ENCODE data around the gene LDLRAD4. TPM values are rescaled to one million over a fixed set of nuclear protein-coding genes. Genes with fewer than 3 reads are reported as not detected.

Gene LDLRAD4
- total RNA-seq, 1 experiment from 2014 or later: not detected

- no peak overlapping the region for H3K9ac ChIP-seq (ENCODE audit: low read length)
- ChIA-PET POLR2A (ENCODE audit: unreplicated experiment) (no interaction called here), CTCF (no interaction called here)
- no peaks in the 10 kb centered on the region for H3K4me1 ChIP-seq (ENCODE audit: insufficient read depth, low read length)
- H4K20me1 ChIP-seq (ENCODE audit: low read length): no peaks in the 10 kb centered on the region
- no peaks in the 10 kb centered on the region for H3K9me2 ChIP-seq (replicated peaks; ENCODE audit: low read length)
- intact Hi-C loops (cut with micrococcal nuclease): no loop called here
- no TSS peak for BruUV-seq (replicated peaks)
- no peaks in the 10 kb centered on the region for H3K9me3 ChIP-seq (ENCODE audit: low read length)
- H3K4me2 ChIP-seq (ENCODE audit: low read length): no peak overlapping the region
- no peak for TF ChIP-seq EZH2 (IDR thresholded peaks at IDR 0.05; ENCODE audit: low read length, unreplicated experiment)
- TF ChIP-seq CTCF (conservative IDR thresholded peaks at IDR 0.05; ENCODE audit: low read depth, low read length): no peak
- no peak for TF ChIP-seq EZH2phosphoT487 (IDR thresholded peaks at IDR 0.05; ENCODE audit: borderline replicate concordance, low read length)
- H3K4me3 ChIP-seq (ENCODE audit: low read length): no peak overlapping the region
- DNase-seq: peak; percentile 20
- H3F3A ChIP-seq (ENCODE audit: low read length, unreplicated experiment): no peaks in the 10 kb centered on the region
- no peak for ATAC-seq
- no peaks in the 10 kb centered on the region for H3K36me3 ChIP-seq (ENCODE audit: low read depth, low read length)
- H2AFZ ChIP-seq (ENCODE audit: low read length): no peak overlapping the region
- peaks cover 76% of the 10 kb centered on the region for H3K27me3 ChIP-seq (ENCODE audit: low read length)
- H3K27ac ChIP-seq (ENCODE audit: low read length): no peak overlapping the region
- no peaks in the 10 kb centered on the region for H3K79me2 ChIP-seq (ENCODE audit: low read length)
Measured at GRCh38 chr18:13235421-13235831, 16.9 kb downstream of the LDLRAD4 start.

- ChIA-PET CTCF (no interaction called here), POLR2A (ENCODE audit: unreplicated experiment) (no interaction called here)
- no peak for TF ChIP-seq EZH2phosphoT487 (IDR thresholded peaks at IDR 0.05; ENCODE audit: borderline replicate concordance, low read length)
- no peak for TF ChIP-seq CTCF (conservative IDR thresholded peaks at IDR 0.05; ENCODE audit: low read depth, low read length)
- TF ChIP-seq EZH2 (IDR thresholded peaks at IDR 0.05; ENCODE audit: low read length, unreplicated experiment): no peak
- BruUV-seq (replicated peaks): no TSS peak
- no peaks in the 10 kb centered on the region for H3F3A ChIP-seq (ENCODE audit: low read length, unreplicated experiment)
- DNase-seq (no peak), ATAC-seq (no peak)
- H3K27ac ChIP-seq (ENCODE audit: low read length): no peak overlapping the region
- no peaks in the 10 kb centered on the region for H3K4me1 ChIP-seq (ENCODE audit: insufficient read depth, low read length)
- H3K9me3 ChIP-seq (ENCODE audit: low read length): no peaks in the 10 kb centered on the region
- H3K79me2 ChIP-seq (ENCODE audit: low read length): no peaks in the 10 kb centered on the region
- H3K9me2 ChIP-seq (replicated peaks; ENCODE audit: low read length): no peaks in the 10 kb centered on the region
- H2AFZ ChIP-seq (ENCODE audit: low read length): no peak overlapping the region
- no peak overlapping the region for H3K9ac ChIP-seq (ENCODE audit: low read length)
- no peak overlapping the region for H3K4me3 ChIP-seq (ENCODE audit: low read length)
- H4K20me1 ChIP-seq (ENCODE audit: low read length): no peaks in the 10 kb centered on the region
- H3K36me3 ChIP-seq (ENCODE audit: low read depth, low read length): no peaks in the 10 kb centered on the region
- no peak overlapping the region for H3K4me2 ChIP-seq (ENCODE audit: low read length)
- H3K27me3 ChIP-seq (ENCODE audit: low read length): peaks cover 71% of the 10 kb centered on the region
- intact Hi-C loops (cut with micrococcal nuclease): no loop called here
Measured at GRCh38 chr18:13235981-13236380, 17.4 kb downstream of the LDLRAD4 start.

GRCh38 chr18:13236411-13236810 is 17.9 kb downstream of the LDLRAD4 start:
- no peak overlapping the region for H3K27ac ChIP-seq (ENCODE audit: low read length)
- no peak overlapping the region for H3K9ac ChIP-seq (ENCODE audit: low read length)
- H3F3A ChIP-seq (ENCODE audit: low read length, unreplicated experiment): no peaks in the 10 kb centered on the region
- H3K36me3 ChIP-seq (ENCODE audit: low read depth, low read length): no peaks in the 10 kb centered on the region
- H3K79me2 ChIP-seq (ENCODE audit: low read length): no peaks in the 10 kb centered on the region
- intact Hi-C loops (cut with micrococcal nuclease): no loop called here
- ChIA-PET CTCF (no interaction called here), POLR2A (ENCODE audit: unreplicated experiment) (no interaction called here)
- H3K9me2 ChIP-seq (replicated peaks; ENCODE audit: low read length): no peaks in the 10 kb centered on the region
- DNase-seq (no peak), ATAC-seq (no peak)
- H3K27me3 ChIP-seq (ENCODE audit: low read length): peaks cover 68% of the 10 kb centered on the region
- H3K4me1 ChIP-seq (ENCODE audit: insufficient read depth, low read length): no peaks in the 10 kb centered on the region
- no peak overlapping the region for H3K4me3 ChIP-seq (ENCODE audit: low read length)
- no peak for TF ChIP-seq EZH2phosphoT487 (IDR thresholded peaks at IDR 0.05; ENCODE audit: borderline replicate concordance, low read length)
- H3K4me2 ChIP-seq (ENCODE audit: low read length): no peak overlapping the region
- H3K9me3 ChIP-seq (ENCODE audit: low read length): no peaks in the 10 kb centered on the region
- H4K20me1 ChIP-seq (ENCODE audit: low read length): no peaks in the 10 kb centered on the region
- H2AFZ ChIP-seq (ENCODE audit: low read length): no peak overlapping the region
- BruUV-seq (replicated peaks): no TSS peak
